HTERT RPE-1 (cell line): ENCODE data around the gene GPHN.
"Not testable (repeated sequence)": the region's sequence is repeated elsewhere in the genome, so short reads cannot be mapped to it uniquely, and the experiment has no call there.

Source experiments
- in situ Hi-C: fragments of 300-500 bp; cut with MboI; formaldehyde crosslinking; loops from 4 replicates; pipeline ENCODE4 v1.14.3; 2020; ENCODE audit warnings: low sequenced_read_pairs

The GPHN gene

GRCh38 chr14:66501592-66501991 is 6.4 kb upstream of the GPHN start:
- in situ Hi-C loops: no loop called here

GRCh38 chr14:66502836-66503235 is 5.1 kb upstream of the GPHN start:
- in situ Hi-C loops: not testable (repeated sequence)

GRCh38 chr14:66503532-66503931 is 4.4 kb upstream of the GPHN start:
- in situ Hi-C loops: no loop called here

- in situ Hi-C loops: no loop called here
These were observed 696 bp upstream of the GPHN start for GRCh38 chr14:66507181-66507721.

- in situ Hi-C loops: no loop called here
These were observed 549 bp downstream of the GPHN start for GRCh38 chr14:66508547-66508845.

GRCh38 chr14:66508846-66509621 is 1.1 kb downstream of the GPHN start:
- in situ Hi-C loops: no loop called here

- in situ Hi-C loops: no loop called here
These were observed 1.9 kb downstream of the GPHN start for GRCh38 chr14:66509874-66510273.

- in situ Hi-C loops: no loop called here
These were observed 3.9 kb downstream of the GPHN start for GRCh38 chr14:66511849-66512248.

GRCh38 chr14:66514213-66514612 is 6.3 kb downstream of the GPHN start:
- in situ Hi-C loops: no loop called here

- in situ Hi-C loops: no loop called here
These were observed 22.6 kb downstream of the GPHN start for GRCh38 chr14:66530526-66530925.

- in situ Hi-C loops: no loop called here
These were observed 31.1 kb downstream of the GPHN start for GRCh38 chr14:66539034-66539433.

- in situ Hi-C loops: no loop called here
These were observed 32.1 kb downstream of the GPHN start for GRCh38 chr14:66540038-66540437.

- in situ Hi-C loops: no loop called here
These were observed 33.7 kb downstream of the GPHN start for GRCh38 chr14:66541627-66542026.

- in situ Hi-C loops: no loop called here
These were observed 36.0 kb downstream of the GPHN start for GRCh38 chr14:66543996-66544395.

- in situ Hi-C loops: not testable (repeated sequence)
These were observed 37.2 kb downstream of the GPHN start for GRCh38 chr14:66545191-66545590.

GRCh38 chr14:66545751-66546150 is 37.8 kb downstream of the GPHN start:
- in situ Hi-C loops: not testable (repeated sequence)

GRCh38 chr14:66563731-66564130 is 55.8 kb downstream of the GPHN start:
- in situ Hi-C loops: no loop called here

GRCh38 chr14:66568220-66568619 is 60.3 kb downstream of the GPHN start:
- in situ Hi-C loops: no loop called here

- in situ Hi-C loops: no loop called here
These were observed 64.9 kb downstream of the GPHN start for GRCh38 chr14:66572826-66573225.

- in situ Hi-C loops: no loop called here
These were observed 67.1 kb downstream of the GPHN start for GRCh38 chr14:66575014-66575413.

- in situ Hi-C loops: no loop called here
These were observed 68.0 kb downstream of the GPHN start for GRCh38 chr14:66575939-66576338.

- in situ Hi-C loops: not testable (repeated sequence)
These were observed 79.8 kb downstream of the GPHN start for GRCh38 chr14:66587753-66588152.

GRCh38 chr14:66595394-66595793 is 87.4 kb downstream of the GPHN start:
- in situ Hi-C loops: no loop called here
